Measurements from ENCODE around the gene PRR36. TPM values are rescaled to one million over a fixed set of nuclear protein-coding genes. Genes with fewer than 3 reads are reported as not detected.

PRR36 gene
- total RNA-seq, 4 donors from 2014 or later = 0.13 to 0.45 (median 0.20) TPM

DNA sequence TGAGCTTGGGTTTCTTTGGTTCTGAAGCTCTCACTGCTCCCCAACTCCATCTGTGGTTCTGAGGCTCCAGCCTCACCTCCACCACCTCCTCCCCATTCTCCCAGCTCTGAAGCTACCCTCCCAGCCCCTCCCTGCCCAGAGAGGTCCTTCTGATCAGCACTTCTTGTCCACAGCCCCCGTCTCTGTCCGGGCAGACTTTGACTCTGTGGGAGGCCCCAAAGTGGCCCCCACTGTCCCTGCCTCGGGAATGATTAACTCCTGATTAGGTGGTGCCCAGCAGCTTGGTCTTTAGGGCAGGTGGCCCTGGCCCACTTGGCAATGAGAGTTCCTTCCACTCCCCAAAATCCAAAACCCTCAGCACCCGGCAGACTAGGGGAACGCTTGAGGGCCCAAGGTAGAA is 29.8 kb downstream of the PRR36 start:
- no peaks in the 10 kb centered on the region for H3K9me3 ChIP-seq
- no peaks in the 10 kb centered on the region for H3K27me3 ChIP-seq
- WGBS, 2 donors = 92 to 96% methylated on average over 4 to 5 of the region's 5 CpGs
- intact Hi-C loops (cut with DNase I) = no loop called here
- H3K36me3 ChIP-seq = no peaks in the 10 kb centered on the region
- TF ChIP-seq POLR2A (IDR thresholded peaks at IDR 0.05) = no peak
- TF ChIP-seq, protein P1, sequence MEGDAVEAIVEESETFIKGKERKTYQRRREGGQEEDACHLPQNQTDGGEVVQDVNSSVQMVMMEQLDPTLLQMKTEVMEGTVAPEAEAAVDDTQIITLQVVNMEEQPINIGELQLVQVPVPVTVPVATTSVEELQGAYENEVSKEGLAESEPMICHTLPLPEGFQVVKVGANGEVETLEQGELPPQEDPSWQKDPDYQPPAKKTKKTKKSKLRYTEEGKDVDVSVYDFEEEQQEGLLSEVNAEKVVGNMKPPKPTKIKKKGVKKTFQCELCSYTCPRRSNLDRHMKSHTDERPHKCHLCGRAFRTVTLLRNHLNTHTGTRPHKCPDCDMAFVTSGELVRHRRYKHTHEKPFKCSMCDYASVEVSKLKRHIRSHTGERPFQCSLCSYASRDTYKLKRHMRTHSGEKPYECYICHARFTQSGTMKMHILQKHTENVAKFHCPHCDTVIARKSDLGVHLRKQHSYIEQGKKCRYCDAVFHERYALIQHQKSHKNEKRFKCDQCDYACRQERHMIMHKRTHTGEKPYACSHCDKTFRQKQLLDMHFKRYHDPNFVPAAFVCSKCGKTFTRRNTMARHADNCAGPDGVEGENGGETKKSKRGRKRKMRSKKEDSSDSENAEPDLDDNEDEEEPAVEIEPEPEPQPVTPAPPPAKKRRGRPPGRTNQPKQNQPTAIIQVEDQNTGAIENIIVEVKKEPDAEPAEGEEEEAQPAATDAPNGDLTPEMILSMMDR (IDR thresholded peaks at IDR 0.05) = no peak
- H3K4me1 ChIP-seq = no peaks in the 10 kb centered on the region
- no peak overlapping the region for H3K4me3 ChIP-seq (replicated peaks in 1 of 3)
- no peak overlapping the region for H3K27ac ChIP-seq
- DNase-seq = no peak

DNA sequence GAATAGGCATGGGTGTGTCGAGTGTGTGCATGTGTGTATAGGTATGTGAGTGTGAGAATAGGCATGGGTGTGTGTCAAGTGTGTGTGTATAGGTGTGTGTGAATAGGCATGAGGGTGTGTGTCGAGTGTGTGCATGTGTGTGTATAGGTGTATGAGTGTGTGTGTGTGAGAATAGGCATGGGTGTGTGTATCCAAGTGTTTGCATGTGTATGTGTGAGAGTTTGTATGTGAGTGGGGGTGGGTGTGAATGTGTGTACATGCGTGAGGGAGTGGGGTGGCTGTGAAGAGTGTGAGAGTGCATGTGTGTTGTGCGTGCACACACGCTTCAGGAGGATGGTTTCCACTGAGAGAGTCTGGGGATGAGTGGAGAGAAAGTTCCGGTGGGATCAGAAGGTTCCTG is 30.7 kb downstream of the PRR36 start:
- 90% methylated on average over 6 of the region's 6 CpGs for WGBS, 2 donors
- H3K4me1 ChIP-seq = no peaks in the 10 kb centered on the region
- intact Hi-C loops (cut with DNase I) = no loop called here

DNA sequence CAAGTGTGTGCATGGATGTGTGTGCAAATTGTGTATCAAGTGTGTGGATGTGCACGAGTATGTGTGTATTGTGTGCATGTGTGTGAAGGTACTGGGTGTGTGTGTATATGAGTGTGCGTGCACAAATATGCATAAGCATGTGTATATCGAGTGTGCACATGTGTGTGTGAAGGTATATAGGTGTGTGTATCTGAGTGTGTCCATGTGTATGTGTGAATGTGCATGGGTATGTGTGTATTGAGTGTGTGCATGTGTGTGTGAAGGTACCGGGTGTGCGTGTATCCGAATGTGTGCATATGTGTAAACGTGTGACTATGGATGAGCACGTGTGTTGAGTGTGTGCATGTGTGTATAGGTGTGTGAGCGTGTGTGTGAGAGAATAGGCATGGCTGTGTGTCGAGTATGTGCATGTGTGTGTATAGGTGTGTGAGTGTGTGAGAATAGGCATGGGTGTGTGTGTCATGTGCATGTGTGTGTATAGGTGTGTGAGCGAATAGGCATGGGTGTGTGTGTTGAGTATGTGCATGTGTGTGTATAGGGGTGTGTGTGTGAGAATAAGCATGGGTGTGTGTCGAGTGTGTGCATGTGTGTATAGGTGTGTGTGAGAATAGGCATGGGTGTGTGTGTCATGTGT is 31.4 kb downstream of the PRR36 start:
- 94 to 96% methylated on average over 12 of the region's 12 CpGs for WGBS, 2 donors

More for the DNA sequence above, 30.7 kb downstream of the PRR36 start:
- Histone ChIP-seq H3K4me3 (replicated peaks in 1 of 3) (no peak overlapping the region), H3K9me3 (no peaks in the 10 kb centered on the region), H3K36me3 (no peaks in the 10 kb centered on the region), H3K27ac (no peak overlapping the region), H3K27me3 (no peaks in the 10 kb centered on the region)
- no peak for TF ChIP-seq POLR2A (IDR thresholded peaks at IDR 0.05)
- TF ChIP-seq, protein P1 (IDR thresholded peaks at IDR 0.05) = no peak
- no peak for DNase-seq

DNA sequence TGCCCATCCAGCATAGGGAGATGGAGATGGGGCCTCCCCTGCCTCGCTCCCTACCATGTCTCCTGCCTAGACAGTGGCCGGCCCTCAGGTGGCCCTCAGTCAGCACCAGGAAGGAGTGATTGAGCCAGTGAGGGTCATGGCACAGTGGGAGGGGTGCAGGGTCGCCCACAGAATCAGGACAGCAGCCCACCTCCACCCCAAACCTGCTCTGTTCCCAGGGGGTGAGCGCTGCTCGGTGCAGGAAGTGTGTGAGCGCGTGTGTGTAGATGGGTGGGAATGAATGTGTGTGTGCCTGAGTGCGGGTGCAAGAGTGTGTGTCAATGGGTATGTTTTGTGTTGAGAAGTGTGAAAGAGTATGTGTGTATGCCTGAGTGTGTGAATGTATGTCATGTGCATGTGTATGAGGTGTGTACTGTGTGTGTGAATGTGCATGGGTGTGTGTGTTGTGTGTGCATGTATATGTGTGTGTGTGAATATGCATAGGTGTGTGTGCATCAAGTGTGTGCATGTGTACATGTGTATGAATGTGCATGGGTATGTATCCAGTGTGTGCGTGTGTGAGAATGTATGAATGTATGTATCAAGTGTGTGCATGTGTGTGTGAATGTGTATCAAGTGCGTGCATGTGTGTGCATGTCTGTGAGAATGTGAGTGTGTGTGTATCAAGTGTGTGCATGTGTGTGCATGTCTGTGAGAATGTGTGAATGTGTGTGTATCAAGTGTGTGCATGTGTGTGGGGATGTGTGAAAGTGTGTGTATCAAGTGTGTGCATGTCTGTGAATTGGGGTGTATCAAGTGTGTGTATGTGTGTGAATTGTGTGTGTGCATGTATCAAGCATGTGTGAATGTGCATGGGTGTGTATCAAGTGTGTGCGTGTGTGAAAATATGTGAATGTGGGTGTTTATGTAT is 32.2 kb downstream of the PRR36 start:
- Histone ChIP-seq H3K4me1 (no peaks in the 10 kb centered on the region), H3K36me3 (no peaks in the 10 kb centered on the region), H3K4me3 (replicated peaks in 1 of 3) (no peak overlapping the region), H3K27me3 (no peaks in the 10 kb centered on the region), H3K27ac (no peak overlapping the region), H3K9me3 (no peaks in the 10 kb centered on the region)
- 87 to 88% methylated on average over 11 of the region's 11 CpGs for WGBS, 2 donors
- intact Hi-C loops (cut with DNase I) = no loop called here
- no peak for DNase-seq
- TF ChIP-seq, protein P1 (IDR thresholded peaks at IDR 0.05) = no peak
- no peak for TF ChIP-seq POLR2A (IDR thresholded peaks at IDR 0.05)

More for the DNA sequence above, 31.4 kb downstream of the PRR36 start:
- Histone ChIP-seq H3K9me3 (no peaks in the 10 kb centered on the region), H3K27me3 (no peaks in the 10 kb centered on the region), H3K4me1 (no peaks in the 10 kb centered on the region), H3K27ac (no peak overlapping the region), H3K36me3 (no peaks in the 10 kb centered on the region), H3K4me3 (replicated peaks in 1 of 3) (no peak overlapping the region)
- TF ChIP-seq, protein P1 (IDR thresholded peaks at IDR 0.05) = no peak
- no peak for TF ChIP-seq POLR2A (IDR thresholded peaks at IDR 0.05)
- no peak for DNase-seq
- intact Hi-C loops (cut with DNase I) = no loop called here

DNA sequence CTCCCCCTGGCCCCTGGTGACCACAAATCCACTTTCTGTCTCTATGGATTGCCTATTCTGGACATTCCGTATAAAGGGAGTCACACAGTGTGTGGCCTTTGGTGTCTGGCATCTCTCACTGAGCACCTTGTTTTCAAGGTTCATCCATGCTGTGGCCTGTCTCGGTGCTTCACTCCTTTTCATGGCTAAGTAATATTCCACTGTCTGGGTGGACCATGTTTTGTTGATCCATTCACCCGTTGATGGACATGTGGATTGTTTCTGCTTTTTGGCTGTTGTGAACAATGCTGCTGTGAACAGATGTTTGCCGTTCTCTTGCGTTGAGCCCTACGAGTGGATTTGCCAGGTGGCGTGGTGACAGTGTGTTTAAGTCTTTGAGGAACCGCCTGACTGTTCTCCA is 33.6 kb downstream of the PRR36 start:
- TF ChIP-seq POLR2A (IDR thresholded peaks at IDR 0.05) = no peak
- TF ChIP-seq, protein P1 (IDR thresholded peaks at IDR 0.05) = no peak
- WGBS, 2 donors = 89 to 92% methylated on average over 8 of the region's 8 CpGs

More for the DNA sequence above, 33.6 kb downstream of the PRR36 start:
- Histone ChIP-seq H3K4me3 (replicated peaks in 1 of 3) (no peak overlapping the region), H3K27me3 (no peaks in the 10 kb centered on the region), H3K27ac (no peak overlapping the region), H3K36me3 (no peaks in the 10 kb centered on the region), H3K9me3 (no peaks in the 10 kb centered on the region), H3K4me1 (no peaks in the 10 kb centered on the region)
- no peak for DNase-seq
- intact Hi-C loops (cut with DNase I) = no loop called here

Measured in thyroid gland (tissue), 4 donors.